ENCODE results near the gene PCDHGA1. TPM values are rescaled to one million over a fixed set of nuclear protein-coding genes. Genes with fewer than 3 reads are reported as not detected.
"Not testable (repeated sequence)": the region's sequence is repeated elsewhere in the genome, so short reads cannot be mapped to it uniquely, and the experiment has no call there.

Gene PCDHGA1
- polyA plus RNA-seq, 1 experiment = 2.2 TPM

DNA sequence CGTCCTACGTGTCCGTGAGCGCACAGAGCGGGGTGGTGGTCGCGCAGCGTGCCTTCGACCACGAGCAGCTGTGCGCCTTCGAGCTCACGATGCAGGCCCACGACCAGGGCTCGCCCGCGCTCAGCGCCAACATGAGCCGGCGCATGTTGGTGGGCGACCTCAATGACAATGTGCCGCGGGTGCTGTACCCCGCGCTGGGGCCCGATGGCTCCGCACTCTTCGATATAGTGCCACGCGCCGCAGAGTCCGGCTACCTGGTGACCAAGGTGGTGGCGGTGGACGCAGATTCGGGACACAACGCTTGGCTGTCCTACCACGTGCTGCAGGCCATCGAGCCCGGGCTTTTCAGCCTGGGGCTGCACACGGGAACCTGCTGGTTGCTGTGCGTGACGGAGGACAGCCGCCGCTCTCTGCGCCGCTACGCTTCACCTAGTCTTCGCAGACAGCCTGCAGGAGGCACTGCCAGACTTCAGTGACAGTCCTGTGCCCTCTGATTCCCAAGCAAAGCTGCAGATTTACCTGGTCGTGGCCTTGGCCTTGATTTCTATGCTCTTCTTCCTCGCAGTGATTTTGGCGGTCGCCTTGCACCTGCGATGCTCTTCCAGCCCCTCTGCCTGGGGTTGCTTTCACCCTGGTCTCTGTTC, 97.6 kb downstream of the PCDHGA1 start:
- POLR2A ChIA-PET = no interaction called here
- Histone ChIP-seq H3K27me3 (ENCODE audit: control insufficient read depth, insufficient read depth, low read length) (no peaks in the 10 kb centered on the region), H3K9me3 (ENCODE audit: control insufficient read depth, insufficient read depth, low read length) (peaks cover 65% of the 10 kb centered on the region), H3K27ac (ENCODE audit: low read depth, low read length) (no peak overlapping the region), H3K4me3 (ENCODE audit: low read depth, low read length) (no peak overlapping the region)
- no peak for DNase-seq (ENCODE audit: low read depth, low spot score)
- CTCF ChIA-PET = interaction anchor here (1.4 to 7.2 kb wide), 2 partner anchors 131 to 136 kb away, joined by 7 to 94 read pairs; no protein-coding TSS in a partner anchor
- TF ChIP-seq, protein P1, sequence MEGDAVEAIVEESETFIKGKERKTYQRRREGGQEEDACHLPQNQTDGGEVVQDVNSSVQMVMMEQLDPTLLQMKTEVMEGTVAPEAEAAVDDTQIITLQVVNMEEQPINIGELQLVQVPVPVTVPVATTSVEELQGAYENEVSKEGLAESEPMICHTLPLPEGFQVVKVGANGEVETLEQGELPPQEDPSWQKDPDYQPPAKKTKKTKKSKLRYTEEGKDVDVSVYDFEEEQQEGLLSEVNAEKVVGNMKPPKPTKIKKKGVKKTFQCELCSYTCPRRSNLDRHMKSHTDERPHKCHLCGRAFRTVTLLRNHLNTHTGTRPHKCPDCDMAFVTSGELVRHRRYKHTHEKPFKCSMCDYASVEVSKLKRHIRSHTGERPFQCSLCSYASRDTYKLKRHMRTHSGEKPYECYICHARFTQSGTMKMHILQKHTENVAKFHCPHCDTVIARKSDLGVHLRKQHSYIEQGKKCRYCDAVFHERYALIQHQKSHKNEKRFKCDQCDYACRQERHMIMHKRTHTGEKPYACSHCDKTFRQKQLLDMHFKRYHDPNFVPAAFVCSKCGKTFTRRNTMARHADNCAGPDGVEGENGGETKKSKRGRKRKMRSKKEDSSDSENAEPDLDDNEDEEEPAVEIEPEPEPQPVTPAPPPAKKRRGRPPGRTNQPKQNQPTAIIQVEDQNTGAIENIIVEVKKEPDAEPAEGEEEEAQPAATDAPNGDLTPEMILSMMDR (IDR thresholded peaks at IDR 0.05; ENCODE audit: low read depth, low read length) = no peak

DNA sequence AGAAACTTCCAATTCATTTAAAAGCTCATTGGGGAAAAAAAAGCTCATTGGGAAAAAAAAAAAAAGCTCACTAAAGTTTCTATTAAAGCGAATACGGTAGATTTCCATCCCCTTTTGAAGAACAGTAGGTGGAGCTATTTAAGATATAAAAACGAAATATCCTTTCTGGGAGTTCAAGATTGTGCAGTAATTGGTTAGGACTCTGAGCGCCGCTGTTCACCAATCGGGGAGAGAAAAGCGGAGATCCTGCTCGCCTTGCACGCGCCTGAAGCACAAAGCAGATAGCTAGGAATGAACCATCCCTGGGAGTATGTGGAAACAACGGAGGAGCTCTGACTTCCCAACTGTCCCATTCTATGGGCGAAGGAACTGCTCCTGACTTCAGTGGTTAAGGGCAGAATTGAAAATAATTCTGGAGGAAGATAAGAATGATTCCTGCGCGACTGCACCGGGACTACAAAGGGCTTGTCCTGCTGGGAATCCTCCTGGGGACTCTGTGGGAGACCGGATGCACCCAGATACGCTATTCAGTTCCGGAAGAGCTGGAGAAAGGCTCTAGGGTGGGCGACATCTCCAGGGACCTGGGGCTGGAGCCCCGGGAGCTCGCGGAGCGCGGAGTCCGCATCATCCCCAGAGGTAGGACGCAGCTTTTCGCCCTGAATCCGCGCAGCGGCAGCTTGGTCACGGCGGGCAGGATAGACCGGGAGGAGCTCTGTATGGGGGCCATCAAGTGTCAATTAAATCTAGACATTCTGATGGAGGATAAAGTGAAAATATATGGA, 100.2 kb downstream of the PCDHGA1 start, which contains the start of gene PCDHGA12:
PCDHGA12 (plus strand) TSS at position 176 of the 782 bp plus-strand sequence; CDS start at position 429, 253 bp downstream.
- CTCF ChIA-PET = interaction anchor here (0.5 to 7.2 kb wide), 27 partner anchors 9 to 186 kb away, joined by 3 to 94 read pairs (median 4); partner anchors contain the start of genes PCDHGA10, PCDHGA11, PCDHGB3 and PCDHGB5
- POLR2A ChIA-PET = interaction anchor here (1.1 kb wide), 1 partner anchor 46 kb away, joined by 4 read pairs; no protein-coding TSS in a partner anchor

DNA sequence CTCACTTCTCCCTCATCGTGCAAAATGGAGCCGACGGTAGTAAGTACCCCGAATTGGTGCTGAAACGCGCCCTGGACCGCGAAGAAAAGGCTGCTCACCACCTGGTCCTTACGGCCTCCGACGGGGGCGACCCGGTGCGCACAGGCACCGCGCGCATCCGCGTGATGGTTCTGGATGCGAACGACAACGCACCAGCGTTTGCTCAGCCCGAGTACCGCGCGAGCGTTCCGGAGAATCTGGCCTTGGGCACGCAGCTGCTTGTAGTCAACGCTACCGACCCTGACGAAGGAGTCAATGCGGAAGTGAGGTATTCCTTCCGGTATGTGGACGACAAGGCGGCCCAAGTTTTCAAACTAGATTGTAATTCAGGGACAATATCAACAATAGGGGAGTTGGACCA, 101.0 kb downstream of the PCDHGA1 start:
- POLR2A ChIA-PET = no interaction called here
- no peaks in the 10 kb centered on the region for H3K27me3 ChIP-seq (ENCODE audit: control insufficient read depth, insufficient read depth, low read length)
- H3K4me3 ChIP-seq (ENCODE audit: low read depth, low read length) = no peak overlapping the region
- H3K9me3 ChIP-seq (ENCODE audit: control insufficient read depth, insufficient read depth, low read length) = peaks cover 60% of the 10 kb centered on the region
- peak overlapping the region; percentile 21 for H3K27ac ChIP-seq (ENCODE audit: low read depth, low read length)
- CTCF ChIA-PET = interaction anchor here (0.8 to 7.2 kb wide), 10 partner anchors 10 to 136 kb away, joined by 3 to 94 read pairs (median 10); partner anchors contain the start of genes PCDHGA10 and PCDHGA11
- TF ChIP-seq, protein P1 (IDR thresholded peaks at IDR 0.05; ENCODE audit: low read depth, low read length) = no peak
- DNase-seq (ENCODE audit: low read depth, low spot score) = no peak

More for the DNA sequence above, 100.2 kb downstream of the PCDHGA1 start, which contains the start of gene PCDHGA12:
- no peaks in the 10 kb centered on the region for H3K27me3 ChIP-seq (ENCODE audit: control insufficient read depth, insufficient read depth, low read length)
- peak within 1 kb of the TSS; percentile 52 for H3K27ac ChIP-seq (ENCODE audit: low read depth, low read length)
- no peak for DNase-seq (ENCODE audit: low read depth, low spot score)
- peaks cover 65% of the 10 kb centered on the region for H3K9me3 ChIP-seq (ENCODE audit: control insufficient read depth, insufficient read depth, low read length)
- H3K4me3 ChIP-seq (ENCODE audit: low read depth, low read length) = peak within 1 kb of the TSS; percentile 37
- TF ChIP-seq, protein P1 (IDR thresholded peaks at IDR 0.05; ENCODE audit: low read depth, low read length) = peak; percentile 43; the same call in 1 of the 2 replicates

DNA sequence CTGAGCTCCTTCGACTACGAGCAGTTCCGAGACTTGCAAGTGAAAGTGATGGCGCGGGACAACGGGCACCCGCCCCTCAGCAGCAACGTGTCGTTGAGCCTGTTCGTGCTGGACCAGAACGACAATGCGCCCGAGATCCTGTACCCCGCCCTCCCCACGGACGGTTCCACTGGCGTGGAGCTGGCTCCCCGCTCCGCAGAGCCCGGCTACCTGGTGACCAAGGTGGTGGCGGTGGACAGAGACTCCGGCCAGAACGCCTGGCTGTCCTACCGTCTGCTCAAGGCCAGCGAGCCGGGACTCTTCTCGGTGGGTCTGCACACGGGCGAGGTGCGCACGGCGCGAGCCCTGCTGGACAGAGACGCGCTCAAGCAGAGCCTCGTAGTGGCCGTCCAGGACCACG, 102.0 kb downstream of the PCDHGA1 start:
- H3K27me3 ChIP-seq (ENCODE audit: control insufficient read depth, insufficient read depth, low read length); DNase-seq (ENCODE audit: low read depth, low spot score); H3K27ac ChIP-seq (ENCODE audit: low read depth, low read length); H3K4me3 ChIP-seq (ENCODE audit: low read depth, low read length); POLR2A ChIA-PET: not testable (repeated sequence)
- peaks cover 49% of the 10 kb centered on the region for H3K9me3 ChIP-seq (ENCODE audit: control insufficient read depth, insufficient read depth, low read length)
- CTCF ChIA-PET = interaction anchor here (1.4 to 7.2 kb wide), 2 partner anchors 126 to 136 kb away, joined by 3 to 94 read pairs; no protein-coding TSS in a partner anchor

DNA sequence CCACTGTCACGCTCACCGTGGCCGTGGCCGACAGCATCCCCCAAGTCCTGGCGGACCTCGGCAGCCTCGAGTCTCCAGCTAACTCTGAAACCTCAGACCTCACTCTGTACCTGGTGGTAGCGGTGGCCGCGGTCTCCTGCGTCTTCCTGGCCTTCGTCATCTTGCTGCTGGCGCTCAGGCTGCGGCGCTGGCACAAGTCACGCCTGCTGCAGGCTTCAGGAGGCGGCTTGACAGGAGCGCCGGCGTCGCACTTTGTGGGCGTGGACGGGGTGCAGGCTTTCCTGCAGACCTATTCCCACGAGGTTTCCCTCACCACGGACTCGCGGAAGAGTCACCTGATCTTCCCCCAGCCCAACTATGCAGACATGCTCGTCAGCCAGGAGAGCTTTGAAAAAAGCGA, 102.4 kb downstream of the PCDHGA1 start:
- H3K4me3 ChIP-seq (ENCODE audit: low read depth, low read length); POLR2A ChIA-PET; H3K27ac ChIP-seq (ENCODE audit: low read depth, low read length); H3K27me3 ChIP-seq (ENCODE audit: control insufficient read depth, insufficient read depth, low read length); DNase-seq (ENCODE audit: low read depth, low spot score): not testable (repeated sequence)
- CTCF ChIA-PET = interaction anchor here (1.4 to 7.2 kb wide), 2 partner anchors 126 to 136 kb away, joined by 3 to 94 read pairs; no protein-coding TSS in a partner anchor
- peaks cover 45% of the 10 kb centered on the region for H3K9me3 ChIP-seq (ENCODE audit: control insufficient read depth, insufficient read depth, low read length)

Measured in AG04450 (cell line).